DMS 273 (cell line): Measurements from ENCODE around the gene PI4KA.
A peak's percentile ranks its signal among the peaks of the same experiment; 100 is the strongest.
"Not testable (repeated sequence)": the region's sequence is repeated elsewhere in the genome, so short reads cannot be mapped to it uniquely, and the experiment has no call there.

Source experiments
- DNase-seq: peaks from one replicate; lab custom pipeline; 2025; ENCODE audit not compliant: unreplicated experiment; lab: John Stamatoyannopoulos, UW

PI4KA gene

DNA sequence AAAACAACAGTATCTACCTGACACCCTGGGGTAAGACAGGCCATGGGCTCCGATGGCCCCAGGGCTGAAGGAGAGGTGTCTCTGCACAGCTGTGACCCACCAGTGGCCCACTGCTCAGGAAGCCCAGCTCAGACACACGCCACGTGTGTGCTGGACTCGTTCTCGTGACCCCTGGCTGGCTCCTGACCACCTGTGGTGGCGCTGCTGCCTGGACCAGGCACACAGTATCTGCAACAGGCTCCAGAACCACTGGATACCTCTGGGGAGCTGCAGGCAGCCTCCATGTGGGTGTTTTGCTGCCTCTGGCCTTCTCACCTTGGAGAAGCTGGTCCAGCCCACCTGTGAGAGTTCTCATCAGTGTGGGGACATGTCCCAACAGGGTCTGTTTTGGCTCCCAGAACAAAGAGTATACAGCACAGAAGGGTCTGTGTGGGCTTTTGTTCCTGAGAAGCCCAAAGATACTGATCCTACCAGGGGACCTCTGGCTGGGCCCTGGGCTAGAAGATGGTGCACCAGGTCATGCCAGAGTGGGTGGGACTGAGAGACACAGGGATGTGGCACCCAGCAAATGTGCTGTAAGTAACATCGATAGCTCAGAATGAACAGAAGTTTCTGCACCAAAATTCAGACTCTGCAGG lies 106.4 kb downstream of the PI4KA start:
- no peak for DNase-seq

DNA sequence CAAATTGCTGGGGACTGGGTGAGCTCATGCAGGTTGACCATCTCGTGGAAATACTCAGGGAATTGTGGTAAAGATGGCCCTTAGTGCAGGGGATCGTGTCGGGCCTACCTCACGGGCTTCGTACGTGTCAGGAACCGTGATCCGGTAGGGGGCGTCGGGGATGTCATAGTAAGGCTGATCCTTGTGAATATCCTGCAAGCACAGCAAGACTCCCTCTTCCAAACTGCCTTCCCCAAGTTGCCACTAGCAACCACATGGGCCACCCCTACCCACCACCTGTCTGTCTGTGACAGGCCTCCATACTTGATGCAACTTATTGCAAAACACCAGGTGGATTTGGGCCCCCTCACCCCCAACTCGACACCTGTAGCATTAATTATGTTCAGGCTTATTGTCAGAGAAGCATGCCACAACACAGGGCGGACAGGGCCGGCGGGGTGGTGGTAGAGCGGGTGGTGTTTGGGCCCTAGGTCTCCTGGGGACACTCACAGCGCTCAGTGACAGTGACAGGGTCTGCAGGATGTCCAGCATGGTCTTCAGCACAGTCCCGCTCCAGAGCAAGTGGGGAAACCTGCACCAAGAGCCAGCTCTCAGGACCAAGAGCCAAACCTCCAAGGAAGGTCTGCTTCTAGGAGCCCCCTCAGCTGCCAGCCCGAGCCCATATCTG lies 107.3 kb downstream of the PI4KA start:
- no peak for DNase-seq

DNA sequence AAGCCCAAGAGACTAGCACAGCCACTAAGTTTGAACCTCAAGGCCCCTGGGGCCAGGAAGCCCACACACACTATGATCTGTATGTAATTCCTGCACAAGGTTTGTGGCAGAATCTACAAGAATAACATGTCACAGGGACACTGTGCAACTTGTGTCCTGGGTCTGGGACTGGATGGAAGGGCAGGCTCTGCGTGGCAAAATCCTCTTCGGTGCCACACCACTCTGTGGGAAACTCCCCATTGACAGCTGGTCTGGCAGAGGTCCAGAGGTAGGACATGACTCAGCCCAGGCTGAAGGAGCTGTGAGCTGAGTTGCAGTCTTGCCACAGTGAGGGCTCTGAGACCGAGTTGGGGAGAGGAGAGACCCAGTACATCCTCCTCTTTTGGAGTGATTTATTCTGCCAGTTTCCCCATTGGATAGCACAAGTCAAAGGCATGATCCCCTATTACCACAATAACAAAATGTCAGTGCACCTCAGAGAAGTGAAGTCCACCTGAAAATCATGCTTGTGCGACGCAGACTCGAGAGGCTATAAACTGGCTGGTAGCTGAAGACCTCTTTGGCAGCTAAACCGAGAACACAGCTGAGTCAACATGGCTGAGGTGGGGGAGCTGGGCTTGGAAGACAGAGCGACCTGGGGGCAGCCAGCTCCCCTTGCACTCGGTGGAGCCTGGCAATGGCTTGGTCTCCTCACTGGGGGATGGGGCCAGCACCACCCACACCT lies 108.0 kb downstream of the PI4KA start:
- DNase-seq: peak; percentile 70

DNA sequence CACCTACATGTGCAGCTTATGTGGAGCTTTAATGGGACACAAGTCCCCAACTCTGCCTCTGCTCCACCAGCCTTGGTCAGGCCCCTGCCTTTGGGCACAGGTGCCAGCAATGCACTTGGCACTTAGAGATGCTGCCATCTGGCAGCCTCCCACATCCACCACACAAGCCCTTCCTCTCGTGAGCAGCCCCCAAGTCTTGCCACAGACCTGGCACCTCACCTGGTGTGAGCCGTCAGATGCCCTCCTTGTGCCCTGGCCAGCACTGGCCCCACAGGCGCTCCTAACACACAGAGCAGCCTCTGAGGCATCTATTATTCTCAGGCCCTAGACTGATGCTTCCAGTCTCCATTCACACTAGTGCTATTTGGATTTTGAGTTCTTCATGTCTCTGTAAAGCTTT lies 109.2 kb downstream of the PI4KA start:
- peak; percentile 15 for DNase-seq

DNA sequence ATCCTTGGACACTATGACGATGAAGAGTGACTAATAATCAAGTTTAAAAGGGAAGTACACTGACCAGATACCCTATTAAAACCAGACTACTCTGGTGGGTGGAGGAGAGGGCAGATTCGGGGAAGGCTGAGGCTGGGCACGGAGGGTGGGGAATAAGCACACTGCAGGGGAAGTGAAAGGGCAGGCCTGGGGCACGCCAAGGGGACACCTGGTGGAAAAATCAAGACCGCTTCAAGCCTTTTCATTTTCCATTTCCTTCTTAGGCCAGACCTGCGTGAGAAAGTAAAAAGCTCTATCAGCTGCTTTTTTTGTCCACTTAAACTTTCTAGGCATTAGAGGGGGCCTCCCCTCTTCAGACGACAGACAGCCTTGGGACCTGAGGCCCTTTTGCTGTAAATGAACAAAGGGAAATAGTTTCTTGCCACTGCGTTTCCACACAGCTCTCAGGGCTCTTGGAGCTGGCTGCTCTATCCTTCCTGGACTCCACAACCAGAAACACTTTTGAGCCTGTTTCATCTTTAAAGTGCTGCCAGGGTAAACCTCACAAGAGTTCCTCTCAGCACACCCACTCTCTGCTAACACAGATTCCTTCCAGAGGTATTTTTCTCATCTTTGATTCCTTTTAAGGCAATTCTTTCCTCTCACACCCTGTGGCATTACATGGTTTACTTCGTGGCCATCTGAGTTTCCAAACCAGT lies 109.7 kb downstream of the PI4KA start:
- DNase-seq: no peak

DNA sequence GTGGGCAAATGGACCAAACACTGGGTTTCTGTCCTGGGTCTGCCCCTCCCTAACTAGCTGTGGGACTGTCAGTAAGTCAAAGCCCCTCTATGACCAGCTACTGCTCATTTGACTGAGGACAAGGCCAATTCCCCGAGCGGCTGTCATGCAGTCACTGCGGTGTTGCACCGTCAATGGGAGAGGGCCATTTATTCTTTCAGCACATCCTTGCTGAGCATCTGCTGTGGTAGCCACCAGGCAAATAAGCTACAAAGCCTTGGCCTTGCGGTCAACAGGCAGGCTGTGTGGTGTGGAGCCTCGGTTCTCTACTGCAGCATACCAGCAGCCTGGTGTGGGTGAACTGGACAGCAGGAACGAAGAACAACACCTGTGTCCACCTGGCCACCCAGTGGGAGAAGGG lies 110.5 kb downstream of the PI4KA start:
- no peak for DNase-seq

DNA sequence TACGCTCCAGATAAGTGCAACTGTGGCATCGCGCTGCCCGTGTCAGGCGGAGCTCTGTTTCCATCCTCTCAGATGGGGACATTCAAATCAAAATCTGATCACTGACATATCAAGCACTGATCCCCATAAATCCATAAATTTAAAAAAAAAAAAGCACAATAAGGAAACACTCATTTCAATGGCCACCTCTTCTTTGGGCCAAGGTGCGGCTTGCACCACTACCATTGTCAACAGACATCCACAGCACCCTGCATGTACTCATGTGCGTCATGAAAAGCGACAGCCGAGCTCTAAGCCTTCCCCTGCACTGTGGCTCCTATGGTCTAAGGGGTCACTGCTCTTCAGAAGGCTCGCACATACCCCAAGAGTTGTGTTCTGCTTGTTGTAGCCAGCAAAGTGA lies 111.4 kb downstream of the PI4KA start:
- no peak for DNase-seq

DNA sequence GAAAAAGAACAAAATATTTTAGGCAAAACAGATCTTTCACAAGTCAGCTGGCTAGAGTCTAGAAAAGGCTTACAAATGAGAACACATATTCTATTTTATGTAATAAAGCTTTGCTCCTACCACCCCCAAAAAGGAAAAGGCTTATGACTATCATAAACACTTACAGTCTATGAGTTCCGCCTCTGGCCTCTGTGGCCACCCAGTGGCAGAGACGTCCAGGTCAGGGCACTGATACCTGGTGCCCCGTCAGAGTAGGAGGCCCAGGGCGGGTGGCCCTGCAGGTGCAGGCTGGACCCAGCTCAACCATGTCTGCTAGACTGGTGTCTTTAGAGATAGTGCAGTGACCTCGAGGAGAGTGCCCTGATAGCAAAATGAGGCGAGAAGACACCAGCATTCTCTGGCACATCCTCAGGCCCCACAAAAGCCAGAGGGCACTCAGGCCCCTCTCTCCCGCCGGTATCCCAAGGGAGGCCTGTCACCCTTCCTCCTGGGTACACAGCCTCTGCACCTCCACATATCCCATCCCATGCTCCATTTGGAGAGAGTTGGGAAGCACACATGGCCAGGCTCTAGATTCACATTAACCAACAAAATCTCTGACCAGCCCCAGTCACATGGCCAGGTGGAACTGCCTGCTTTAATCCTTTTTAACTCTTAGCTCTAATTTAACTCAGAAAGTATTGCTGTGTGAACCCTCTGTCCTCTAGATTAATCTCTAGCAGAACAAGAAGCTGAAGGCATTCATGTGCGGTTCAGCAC lies 112.0 kb downstream of the PI4KA start:
- DNase-seq: no peak

DNA sequence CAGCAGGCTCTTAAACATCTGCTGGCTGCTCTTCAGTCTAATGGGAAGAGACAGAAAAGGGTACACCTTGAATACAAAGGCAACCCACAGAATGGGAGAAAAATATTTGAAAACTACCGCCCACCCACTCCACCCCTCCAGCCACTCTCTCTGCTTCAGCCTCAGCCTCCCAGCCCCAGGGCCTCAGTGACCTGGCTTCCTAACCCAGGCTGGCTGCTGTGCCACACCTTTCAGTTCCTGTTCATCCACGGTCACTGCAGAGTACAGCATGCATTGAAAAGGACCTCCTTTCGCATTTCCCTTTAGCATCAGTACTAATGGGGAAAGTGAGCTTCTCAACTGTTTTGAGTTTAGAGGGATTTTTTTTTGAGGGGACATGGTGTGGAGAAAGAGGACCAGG lies 113.5 kb downstream of the PI4KA start:
- no peak for DNase-seq

DNA sequence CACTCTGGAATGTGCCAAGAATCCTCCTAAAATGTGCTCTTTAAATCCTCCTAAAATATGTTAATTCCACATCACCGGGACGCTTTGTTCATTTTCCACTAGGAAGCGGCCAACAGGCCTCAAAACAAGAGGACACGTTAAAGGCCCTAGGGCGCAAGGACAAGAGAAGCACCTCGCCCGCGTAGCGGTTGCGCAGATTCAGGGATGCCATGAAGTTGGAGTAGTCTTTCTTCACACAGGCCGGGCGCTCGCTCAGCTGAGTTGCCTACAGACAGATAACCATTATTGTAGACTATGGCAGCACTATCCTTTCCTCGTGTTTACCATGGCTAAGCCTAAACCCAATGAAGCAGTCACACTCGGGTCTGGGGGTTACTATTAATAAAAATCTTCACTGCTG lies 114.2 kb downstream of the PI4KA start:
- DNase-seq: no peak

DNA sequence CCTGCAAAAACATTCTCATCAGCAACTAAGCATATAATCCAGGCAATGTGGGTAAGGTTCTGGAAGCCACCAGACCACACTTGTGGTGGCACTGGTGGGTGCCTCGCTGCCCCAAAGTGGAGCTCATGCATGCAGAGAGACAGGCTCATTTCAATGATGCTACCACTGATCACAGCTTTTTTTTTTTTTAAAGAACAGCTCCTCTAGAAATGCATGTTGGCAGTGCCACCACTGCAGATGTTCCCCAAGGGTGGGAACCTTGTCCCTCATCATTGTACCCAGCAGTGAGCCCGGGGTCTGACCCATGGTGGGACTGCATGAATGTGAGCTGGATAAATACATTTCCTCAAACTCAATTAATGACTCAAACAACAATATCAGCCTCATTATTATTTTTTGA lies 115.8 kb downstream of the PI4KA start:
- DNase-seq: no peak

DNA sequence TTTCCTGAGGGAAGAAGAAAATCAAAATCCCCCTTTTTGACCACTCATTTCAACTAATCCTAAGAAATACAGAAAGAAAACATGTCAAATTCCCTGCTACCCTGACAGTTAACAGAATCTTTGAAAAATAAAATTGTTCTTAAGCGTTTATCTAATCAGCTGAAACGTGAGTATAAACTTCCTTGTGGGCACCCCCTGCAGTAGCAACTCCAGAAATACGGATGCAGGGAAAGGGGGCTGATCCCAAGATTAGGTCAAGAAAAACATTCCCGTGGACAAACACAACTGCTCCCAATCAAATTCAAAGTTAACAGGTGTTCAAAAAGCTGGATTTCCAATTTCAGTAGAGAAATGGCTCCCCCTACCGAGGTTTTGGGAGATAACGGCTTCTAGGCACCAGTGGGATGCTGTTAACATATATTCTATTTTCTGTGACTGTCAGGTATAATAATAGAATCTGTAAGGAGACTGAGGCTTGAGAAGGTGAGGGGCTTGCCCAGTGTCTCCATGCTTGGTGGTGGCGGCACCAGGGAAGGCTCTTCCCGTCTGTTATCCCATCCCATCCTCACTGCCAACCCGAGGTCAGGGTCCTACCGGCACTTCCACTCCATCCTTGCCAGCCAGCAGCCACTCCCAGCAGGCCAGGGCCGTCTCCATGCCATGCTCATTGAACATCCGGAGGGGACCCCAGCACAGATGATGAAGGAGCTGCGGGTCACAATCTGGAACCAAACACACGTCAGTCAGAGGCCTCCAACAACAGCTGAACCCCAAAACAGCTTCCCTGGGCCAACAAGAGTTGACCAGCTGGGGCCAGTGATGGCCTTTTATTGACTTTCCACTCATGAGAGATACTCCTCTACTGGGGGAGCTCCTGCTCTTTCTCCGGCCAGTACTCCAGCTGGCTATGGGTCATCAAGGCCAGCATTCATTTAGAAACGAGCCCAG lies 116.7 kb downstream of the PI4KA start:
- DNase-seq: peak; percentile 81

DNA sequence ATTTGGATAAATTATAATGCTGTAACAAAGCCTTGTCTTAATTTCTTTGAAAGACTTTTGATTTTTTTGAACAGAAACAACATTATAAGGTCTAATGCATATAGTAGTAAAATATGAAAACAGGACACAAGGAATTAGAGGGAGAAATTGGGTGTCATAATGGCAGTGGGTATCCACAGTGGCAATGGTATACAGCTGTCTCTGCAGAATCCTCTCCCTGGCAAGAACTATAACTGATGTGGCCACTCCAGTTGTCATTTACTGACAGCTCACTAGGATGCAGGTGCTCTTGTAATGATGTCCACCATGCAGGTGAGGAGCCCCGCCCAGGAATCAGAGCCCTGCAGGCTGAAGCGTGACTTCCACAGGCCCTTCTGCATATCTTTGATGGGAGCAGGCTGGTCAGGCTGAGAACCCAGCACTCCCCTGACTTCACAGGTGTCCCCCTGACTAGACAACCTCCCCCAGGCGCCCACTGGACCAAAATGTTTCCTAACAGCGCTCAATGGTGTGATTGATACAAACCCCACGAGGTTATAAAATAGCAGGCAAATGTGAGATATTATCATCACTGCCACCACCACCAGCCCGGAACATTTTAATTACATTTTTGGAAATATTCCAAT lies 117.5 kb downstream of the PI4KA start:
- DNase-seq: no peak

DNA sequence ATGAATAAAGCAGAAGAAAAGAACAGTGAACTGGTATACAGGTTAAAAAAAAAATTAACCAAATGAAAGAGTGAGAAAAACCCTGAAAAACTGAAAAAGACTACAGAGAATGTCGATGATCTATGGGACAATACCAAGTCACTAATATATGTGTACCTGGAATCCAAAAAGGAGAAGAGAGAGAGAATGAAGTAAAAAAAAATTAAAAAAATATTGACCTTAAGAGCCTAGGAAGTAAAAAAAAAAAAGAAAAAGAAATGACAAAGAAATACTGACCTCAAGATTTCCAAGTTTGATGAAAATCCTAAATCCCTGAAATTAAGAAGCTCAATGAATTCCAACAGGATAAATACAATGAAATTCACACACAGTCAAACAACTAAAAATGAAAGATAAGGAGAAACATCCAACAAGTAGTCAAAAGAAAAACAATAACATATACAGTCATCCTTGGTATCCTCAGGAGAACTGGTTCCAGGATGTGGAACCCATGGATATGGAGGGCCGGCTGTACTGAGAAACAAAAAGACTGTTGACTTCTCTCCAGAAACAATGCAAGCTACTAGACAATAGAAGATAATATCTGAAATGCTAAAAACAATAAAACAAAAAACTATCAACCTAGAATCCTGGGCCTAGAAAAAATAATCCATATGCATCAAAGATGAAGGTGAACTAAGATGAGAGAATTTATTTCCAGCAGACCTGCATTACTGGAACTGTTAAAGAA lies 118.2 kb downstream of the PI4KA start:
- no peak for DNase-seq

DNA sequence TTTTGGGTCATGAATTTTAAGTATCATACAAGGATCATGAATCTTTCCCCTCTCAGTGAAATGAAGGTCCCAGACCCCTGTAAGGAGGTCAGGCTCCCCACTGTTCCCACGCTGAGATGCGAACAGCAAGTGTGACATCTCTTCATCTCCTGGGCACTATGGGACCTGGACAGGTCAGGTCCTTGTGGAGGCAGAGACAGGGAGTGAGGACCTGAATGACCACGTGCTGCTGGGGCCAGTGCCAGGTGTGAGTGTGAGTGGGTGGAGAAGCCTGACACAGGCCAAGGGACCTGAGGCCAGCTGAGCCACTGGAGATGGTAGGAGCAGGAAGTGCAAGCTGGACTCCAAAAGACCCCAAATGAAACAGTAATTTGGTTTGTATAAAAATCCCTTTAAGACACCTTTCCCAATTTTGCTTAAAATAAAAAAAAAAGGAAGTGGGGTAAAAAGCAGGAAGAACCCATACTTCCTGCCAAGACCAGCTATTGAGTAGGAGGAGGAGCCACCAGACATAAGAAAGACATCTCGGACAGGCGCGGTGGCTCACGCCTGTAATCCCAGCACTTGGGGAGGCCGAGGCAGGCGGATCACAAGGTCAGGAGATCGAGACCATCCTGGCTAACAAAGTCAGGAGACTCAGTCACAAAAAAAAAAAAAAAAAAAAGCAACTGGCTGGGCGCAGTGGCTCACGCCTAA lies 120.1 kb downstream of the PI4KA start:
- no peak for DNase-seq

DNA sequence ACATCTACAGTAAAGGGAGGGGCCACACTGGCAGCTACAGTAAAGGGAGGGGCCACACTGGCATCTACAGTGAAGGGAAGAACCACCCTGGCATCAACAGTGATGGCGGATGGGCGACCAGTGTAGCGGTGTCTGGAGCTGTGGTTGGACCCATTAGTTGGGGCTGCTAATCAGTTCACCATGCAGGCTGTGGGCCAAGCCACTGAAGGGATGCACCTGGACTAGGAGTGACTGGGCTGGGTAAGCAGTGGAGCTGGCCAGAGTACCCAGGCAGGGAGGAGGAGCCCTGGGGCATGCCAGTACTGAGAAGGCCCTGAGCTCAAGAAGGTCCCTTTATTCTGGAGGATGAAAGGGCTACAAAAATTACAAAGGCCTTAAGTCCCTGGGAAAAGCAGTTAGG lies 121.7 kb downstream of the PI4KA start:
- DNase-seq: not testable (repeated sequence)

DNA sequence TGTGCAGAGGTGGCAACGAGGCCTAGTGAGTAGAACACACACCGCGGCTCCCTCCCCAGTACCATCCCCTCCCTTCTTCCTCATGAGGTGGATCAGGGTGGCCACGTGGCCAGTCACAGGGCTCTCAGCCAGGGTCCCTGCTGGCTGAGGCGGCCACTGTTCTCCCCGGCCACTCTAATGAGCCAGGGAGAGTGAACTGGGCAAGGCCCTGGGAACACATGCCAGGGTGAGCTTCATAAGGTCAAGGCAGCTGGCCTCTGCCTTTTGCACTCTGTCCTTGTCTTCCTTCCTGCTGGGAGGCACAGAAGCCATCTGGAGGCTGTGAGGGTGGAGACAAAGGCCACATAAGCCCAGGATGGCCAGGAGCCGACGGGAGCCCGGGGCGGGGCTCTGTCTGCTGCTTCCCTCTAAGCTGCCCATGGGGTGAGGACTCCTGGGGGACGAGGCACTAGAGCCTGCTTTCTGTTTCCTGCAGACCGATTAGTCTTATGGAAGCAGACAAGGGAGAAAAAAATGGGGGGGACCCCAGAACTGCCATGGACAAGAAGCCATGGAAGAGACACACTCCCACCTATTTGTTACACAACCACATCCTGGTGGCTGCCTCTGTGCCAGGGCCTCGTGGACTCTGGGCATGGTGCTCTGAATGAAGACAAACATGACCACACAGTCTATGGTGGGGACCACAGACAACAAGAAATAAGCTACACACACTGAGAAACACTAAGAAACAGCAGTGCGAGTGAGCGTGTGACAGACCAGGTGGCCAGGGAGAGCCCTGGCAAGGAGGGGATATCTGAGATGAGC lies 123.1 kb downstream of the PI4KA start:
- DNase-seq: not testable (repeated sequence)
